GM12875 (cell line): ENCODE results near the gene USP35.

Source experiments
- H3K4me3 ChIP-seq: one replicate; pipeline ENCODE4 v1.5.1; 2011; ENCODE audit warnings: low read depth, low read length, control low read depth
- CTCF ChIP-seq: IDR thresholded peaks from 2 replicates; pipeline ENCODE4 v1.5.1; 2011; ENCODE audit warnings: low read depth, mild to moderate bottlenecking, control low read depth, inconsistent platforms, low read length, moderate library complexity, borderline replicate concordance; ENCODE audit not compliant: insufficient read depth

USP35 gene

DNA sequence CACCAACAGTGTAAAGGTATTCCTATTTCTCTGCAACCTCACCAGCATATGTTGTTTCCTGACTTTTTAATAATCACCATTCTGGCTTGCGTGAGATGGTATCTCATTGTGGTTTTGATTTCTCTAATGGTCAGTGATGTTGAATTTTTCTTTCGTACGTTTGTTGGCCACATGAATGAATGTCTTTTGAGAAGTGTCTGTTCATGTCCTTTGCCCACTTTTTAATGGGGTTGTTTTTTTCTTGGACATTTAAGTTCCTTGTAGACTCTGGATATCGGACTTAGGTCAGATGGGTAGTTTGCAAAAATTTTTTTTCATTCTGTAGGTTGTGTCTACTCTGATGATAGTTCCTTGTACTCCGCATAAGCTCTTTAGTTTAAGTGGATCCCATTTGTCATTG is 22.8 kb downstream of the USP35 start:
- no peak overlapping the region for H3K4me3 ChIP-seq
- no peak for TF ChIP-seq CTCF

- H3K4me3 ChIP-seq: no peak overlapping the region
- TF ChIP-seq CTCF: no peak
These were observed 24.1 kb downstream of the USP35 start for GRCh38 chr11:78212586-78213371.

DNA sequence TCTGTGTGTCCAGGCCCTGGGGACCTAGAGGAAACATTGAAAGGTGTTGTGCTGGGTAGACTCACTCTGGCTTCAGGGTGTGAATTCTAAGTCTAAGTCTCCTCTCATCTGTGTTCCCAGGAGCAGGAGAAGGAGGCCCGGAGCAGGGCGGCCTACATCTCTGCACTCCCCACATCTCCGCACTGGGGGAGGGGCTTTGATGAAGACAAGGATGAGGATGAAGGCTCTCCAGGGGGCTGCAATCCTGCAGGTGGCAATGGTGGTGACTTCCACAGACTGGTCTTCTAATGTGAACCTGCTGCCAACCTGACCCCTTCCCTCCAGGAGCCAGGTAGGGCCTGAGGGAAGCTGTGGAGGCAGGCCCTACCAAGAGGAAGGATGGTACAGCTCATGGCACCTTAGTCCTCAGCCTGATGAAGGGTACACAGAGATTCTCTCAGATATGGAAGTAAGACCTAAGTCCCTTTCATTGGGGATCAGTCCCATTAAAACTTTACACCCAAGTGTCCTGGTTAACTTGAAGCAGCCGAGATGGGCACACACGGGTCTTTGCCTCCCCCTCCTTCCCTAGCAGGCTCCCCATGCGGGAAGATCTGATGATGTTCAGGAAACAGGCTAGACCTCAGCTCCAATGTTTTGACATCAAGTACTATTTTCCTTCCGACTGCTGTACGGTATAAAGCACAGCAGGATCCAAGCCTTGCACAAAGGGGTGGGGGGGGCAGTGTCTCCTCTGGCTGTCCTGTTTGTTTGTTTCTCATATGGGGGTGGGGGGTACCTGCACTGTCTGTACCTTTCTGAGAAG is 25.0 kb downstream of the USP35 start:
- no peak overlapping the region for H3K4me3 ChIP-seq
- TF ChIP-seq CTCF: no peak

GRCh38 chr11:78214331-78215194 is 25.8 kb downstream of the USP35 start:
- H3K4me3 ChIP-seq: no peak overlapping the region
- no peak for TF ChIP-seq CTCF

DNA sequence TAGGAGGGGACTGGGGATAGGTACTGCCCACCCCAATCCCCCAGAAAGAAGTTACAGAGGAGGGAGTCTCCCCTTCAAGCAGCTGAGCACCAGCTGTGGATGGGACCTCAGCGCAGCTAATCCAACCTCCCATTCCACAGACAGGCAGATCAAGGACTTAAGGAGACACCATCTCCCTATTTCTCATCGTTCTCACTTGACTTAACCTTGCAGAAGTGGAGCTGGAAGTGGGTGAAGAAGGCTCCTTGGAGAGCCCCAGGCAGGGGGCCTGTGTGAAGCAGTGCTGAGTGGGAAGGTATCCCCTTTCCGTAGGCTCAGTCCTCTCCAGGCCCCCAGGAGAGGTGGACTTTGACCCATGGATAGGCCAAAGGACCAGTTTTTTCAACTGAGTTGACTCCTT is 27.3 kb downstream of the USP35 start:
- no peak for TF ChIP-seq CTCF
- no peak overlapping the region for H3K4me3 ChIP-seq

DNA sequence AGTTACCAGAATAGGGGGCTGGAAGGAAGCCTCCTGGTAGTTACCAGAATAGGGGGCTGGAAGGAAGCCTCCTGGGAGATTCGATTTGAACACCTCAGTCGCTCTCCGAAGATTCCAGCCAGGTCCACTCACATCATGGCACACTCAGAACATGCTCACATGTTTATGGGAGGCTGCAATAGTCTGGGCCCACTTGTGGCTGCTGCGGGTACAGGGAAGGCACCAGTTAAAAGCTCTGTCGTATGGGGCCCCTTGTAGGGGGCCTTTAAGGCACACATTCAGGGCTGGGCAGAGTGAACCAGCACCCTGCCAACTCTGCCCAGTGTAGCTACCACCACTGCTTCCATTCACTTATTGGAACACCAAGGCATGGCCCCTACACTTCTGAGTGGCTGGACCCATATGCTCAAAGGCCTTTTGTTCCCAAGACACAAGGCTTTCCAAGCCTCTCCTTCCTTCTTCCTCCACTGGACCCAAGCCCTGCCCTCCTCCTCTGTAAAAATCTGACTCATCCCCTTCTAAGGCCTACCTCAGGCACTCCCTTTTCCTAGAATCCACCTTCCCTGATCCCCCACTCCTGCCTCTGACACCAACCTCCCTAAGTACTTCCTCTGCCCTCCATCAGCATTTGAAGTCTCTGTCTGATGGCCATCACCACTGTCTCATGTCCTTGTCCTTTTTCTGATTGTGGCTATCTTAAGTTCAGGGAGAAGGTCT is 28.0 kb downstream of the USP35 start:
- H3K4me3 ChIP-seq: no peak overlapping the region
- no peak for TF ChIP-seq CTCF
